ENCODE measurements around the gene THADA.

Gene THADA

DNA sequence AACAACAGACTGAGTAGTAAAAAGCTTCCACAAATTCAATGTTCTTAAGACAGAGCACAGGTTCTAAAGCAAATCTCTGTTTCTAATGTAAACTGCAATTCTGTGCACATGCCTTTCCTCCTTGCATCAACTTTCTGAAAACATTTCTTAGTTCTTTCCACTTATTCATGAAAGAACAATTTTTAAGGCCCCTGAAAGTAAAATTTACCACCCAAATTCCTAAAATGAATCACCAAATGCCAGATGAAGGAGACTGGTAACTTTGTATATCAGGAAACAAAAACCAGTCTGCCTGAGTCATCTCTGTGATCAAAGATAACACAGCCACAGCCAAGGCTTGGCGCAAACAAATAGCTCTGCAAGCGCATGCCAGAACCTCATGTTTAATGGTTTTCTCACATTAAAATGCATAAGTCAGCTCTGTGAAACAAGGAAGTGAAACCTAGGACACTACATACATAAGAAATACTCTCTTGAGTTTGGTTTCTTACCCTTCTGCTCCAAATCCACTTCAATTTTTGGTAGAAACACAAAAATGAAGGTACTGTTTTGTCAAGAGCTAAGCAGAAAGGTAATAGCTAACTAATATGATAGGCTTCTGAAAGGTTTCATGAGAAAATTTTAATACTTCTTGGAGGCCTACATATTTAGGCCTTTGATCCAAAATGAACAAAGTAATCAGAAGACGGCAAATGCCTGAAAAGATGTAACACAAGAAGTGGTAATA, 169.4 kb downstream of the THADA start:
- Histone ChIP-seq H4K20me1 (ENCODE audit: low read depth, low read length) (no peaks in the 10 kb centered on the region), H3K27me3 (ENCODE audit: low read length) (no peaks in the 10 kb centered on the region), H3K9me3 (ENCODE audit: insufficient read depth, low read length) (no peaks in the 10 kb centered on the region), H3K4me3 (ENCODE audit: insufficient read depth, low read length, poor library complexity, severe bottlenecking) (no peak overlapping the region), H3K27ac (ENCODE audit: low read depth, low read length) (peak overlapping the region; percentile 75), H3K9me2 (replicated peaks; ENCODE audit: insufficient read depth, low read length) (no peaks in the 10 kb centered on the region), H3K9ac (ENCODE audit: low read length) (peak overlapping the region; percentile 34), H3K36me3 (ENCODE audit: low read length) (0 out of 2 replicates have a peak, but pooled peaks cover 3% of the 10 kb centered on the region), H3K79me2 (ENCODE audit: insufficient read depth, low read length) (no peaks in the 10 kb centered on the region), H2AFZ (ENCODE audit: low read depth, low read length, severe bottlenecking) (no peak overlapping the region), H3F3A (ENCODE audit: insufficient read depth) (peaks cover 15% of the 10 kb centered on the region), H3K4me2 (ENCODE audit: low read depth, low read length, poor library complexity, severe bottlenecking) (peak overlapping the region; percentile 51)
- no peak for TF ChIP-seq CTCF (IDR thresholded peaks at IDR 0.05; ENCODE audit: insufficient read depth, low read length, poor library complexity, severe bottlenecking)
- TF ChIP-seq EZH2phosphoT487 (conservative IDR thresholded peaks at IDR 0.05; ENCODE audit: low read length) = no peak

DNA sequence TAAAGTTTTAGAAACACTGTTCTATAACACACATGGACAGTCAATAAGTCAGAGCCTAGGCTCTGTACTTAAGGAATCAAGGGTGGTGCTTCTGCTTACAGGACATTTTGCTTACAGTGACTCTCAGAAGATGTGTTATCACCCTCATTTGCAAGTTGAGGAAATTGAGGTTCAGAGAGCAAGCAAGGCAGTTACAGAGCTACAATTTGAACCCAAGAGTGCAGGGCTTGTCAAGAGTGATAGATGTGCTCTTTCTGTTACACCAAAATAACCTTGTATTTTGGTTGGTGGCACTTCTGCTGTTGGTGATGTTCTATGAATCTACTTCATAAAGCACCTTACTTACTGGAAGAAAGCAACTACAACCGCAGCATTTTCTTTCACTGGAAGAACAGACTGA, 170.2 kb downstream of the THADA start:
- no peaks in the 10 kb centered on the region for H3K9me2 ChIP-seq (replicated peaks; ENCODE audit: insufficient read depth, low read length)
- no peak for TF ChIP-seq CTCF (IDR thresholded peaks at IDR 0.05; ENCODE audit: insufficient read depth, low read length, poor library complexity, severe bottlenecking)
- TF ChIP-seq EZH2phosphoT487 (conservative IDR thresholded peaks at IDR 0.05; ENCODE audit: low read length) = no peak
- H3K4me3 ChIP-seq (ENCODE audit: insufficient read depth, low read length, poor library complexity, severe bottlenecking) = no peak overlapping the region
- H3K27ac ChIP-seq (ENCODE audit: low read depth, low read length) = peak overlapping the region; percentile 75
- H2AFZ ChIP-seq (ENCODE audit: low read depth, low read length, severe bottlenecking) = no peak overlapping the region
- no peak overlapping the region for H3K9ac ChIP-seq (ENCODE audit: low read length)
- peak overlapping the region; percentile 51 for H3K4me2 ChIP-seq (ENCODE audit: low read depth, low read length, poor library complexity, severe bottlenecking)
- 0 out of 2 replicates have a peak, but pooled peaks cover 3% of the 10 kb centered on the region for H3K36me3 ChIP-seq (ENCODE audit: low read length)
- H3K79me2 ChIP-seq (ENCODE audit: insufficient read depth, low read length) = no peaks in the 10 kb centered on the region
- peaks cover 11% of the 10 kb centered on the region for H3F3A ChIP-seq (ENCODE audit: insufficient read depth)
- H3K9me3 ChIP-seq (ENCODE audit: insufficient read depth, low read length) = no peaks in the 10 kb centered on the region
- no peaks in the 10 kb centered on the region for H3K27me3 ChIP-seq (ENCODE audit: low read length)
- H4K20me1 ChIP-seq (ENCODE audit: low read depth, low read length) = no peaks in the 10 kb centered on the region

DNA sequence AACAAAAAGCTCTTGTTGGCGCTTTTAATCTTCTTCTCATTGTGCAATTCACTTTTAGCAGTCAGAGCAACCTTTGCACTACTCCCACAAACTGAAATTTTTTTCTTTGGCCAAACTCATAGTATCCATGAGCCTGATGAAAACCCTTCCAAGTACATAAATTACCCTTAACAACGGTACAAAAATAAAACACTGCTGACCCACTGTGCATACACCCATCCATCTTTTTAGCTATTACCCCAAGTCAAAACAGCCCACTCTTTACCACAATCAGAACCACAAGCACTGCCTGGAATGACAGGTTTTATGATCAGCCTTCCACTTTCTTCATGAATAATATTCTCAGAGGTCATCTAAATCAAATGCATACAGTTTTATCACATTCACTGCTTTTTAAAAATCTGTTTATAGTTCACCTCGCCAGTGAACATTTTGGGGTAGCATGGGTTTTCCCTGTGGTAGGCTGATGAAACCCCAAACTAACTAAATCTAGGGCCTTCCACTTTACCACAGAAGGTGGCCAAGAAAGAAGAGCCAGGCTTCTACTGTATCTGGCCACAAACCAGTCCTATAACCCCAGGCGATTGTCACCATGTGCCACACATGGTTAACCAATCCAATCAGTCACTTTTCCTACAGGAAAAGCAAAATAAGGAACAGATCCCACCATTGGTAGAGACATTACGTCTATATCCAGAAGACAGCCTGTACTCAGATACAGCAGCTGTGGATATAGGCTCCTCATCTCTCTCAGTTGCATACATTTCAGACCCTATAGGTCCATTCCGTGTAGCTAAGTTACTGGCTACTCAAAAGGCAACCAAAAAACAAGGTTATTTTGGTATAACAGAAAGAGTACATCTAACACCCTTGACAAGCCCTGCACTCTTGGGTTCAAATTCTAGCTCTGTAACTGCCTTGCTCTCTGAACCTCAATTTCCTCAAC, 171.3 kb downstream of the THADA start:
- Histone ChIP-seq H3K9ac (ENCODE audit: low read length) (no peak overlapping the region), H3K9me2 (replicated peaks; ENCODE audit: insufficient read depth, low read length) (no peaks in the 10 kb centered on the region), H3K27ac (ENCODE audit: low read depth, low read length) (no peak overlapping the region), H3K4me3 (ENCODE audit: insufficient read depth, low read length, poor library complexity, severe bottlenecking) (no peak overlapping the region), H3K79me2 (ENCODE audit: insufficient read depth, low read length) (no peaks in the 10 kb centered on the region), H3K36me3 (ENCODE audit: low read length) (0 out of 2 replicates have a peak, but pooled peaks cover 3% of the 10 kb centered on the region), H3K9me3 (ENCODE audit: insufficient read depth, low read length) (no peaks in the 10 kb centered on the region), H3K4me2 (ENCODE audit: low read depth, low read length, poor library complexity, severe bottlenecking) (no peak overlapping the region), H3K27me3 (ENCODE audit: low read length) (no peaks in the 10 kb centered on the region), H2AFZ (ENCODE audit: low read depth, low read length, severe bottlenecking) (no peak overlapping the region), H4K20me1 (ENCODE audit: low read depth, low read length) (no peaks in the 10 kb centered on the region), H3F3A (ENCODE audit: insufficient read depth) (peaks cover 11% of the 10 kb centered on the region)
- TF ChIP-seq CTCF (IDR thresholded peaks at IDR 0.05; ENCODE audit: insufficient read depth, low read length, poor library complexity, severe bottlenecking) (no peak), EZH2phosphoT487 (conservative IDR thresholded peaks at IDR 0.05; ENCODE audit: low read length) (no peak)
